ENCODE data around the gene TNFSF13. TPM values are rescaled to one million over a fixed set of nuclear protein-coding genes. Genes with fewer than 3 reads are reported as not detected.

Gene TNFSF13
- 0.37 and 0.63 TPM in 2 replicates for total RNA-seq (2014; rRNA removed; shearing (Covaris generic))
- 1.2 TPM in 2 replicates for polyA plus RNA-seq (2015; cell fraction: cytosol; rRNA removed)
- 0.45 and 0.66 TPM in 2 replicates for polyA plus RNA-seq (2015; cell fraction: nucleus; rRNA removed)

DNA sequence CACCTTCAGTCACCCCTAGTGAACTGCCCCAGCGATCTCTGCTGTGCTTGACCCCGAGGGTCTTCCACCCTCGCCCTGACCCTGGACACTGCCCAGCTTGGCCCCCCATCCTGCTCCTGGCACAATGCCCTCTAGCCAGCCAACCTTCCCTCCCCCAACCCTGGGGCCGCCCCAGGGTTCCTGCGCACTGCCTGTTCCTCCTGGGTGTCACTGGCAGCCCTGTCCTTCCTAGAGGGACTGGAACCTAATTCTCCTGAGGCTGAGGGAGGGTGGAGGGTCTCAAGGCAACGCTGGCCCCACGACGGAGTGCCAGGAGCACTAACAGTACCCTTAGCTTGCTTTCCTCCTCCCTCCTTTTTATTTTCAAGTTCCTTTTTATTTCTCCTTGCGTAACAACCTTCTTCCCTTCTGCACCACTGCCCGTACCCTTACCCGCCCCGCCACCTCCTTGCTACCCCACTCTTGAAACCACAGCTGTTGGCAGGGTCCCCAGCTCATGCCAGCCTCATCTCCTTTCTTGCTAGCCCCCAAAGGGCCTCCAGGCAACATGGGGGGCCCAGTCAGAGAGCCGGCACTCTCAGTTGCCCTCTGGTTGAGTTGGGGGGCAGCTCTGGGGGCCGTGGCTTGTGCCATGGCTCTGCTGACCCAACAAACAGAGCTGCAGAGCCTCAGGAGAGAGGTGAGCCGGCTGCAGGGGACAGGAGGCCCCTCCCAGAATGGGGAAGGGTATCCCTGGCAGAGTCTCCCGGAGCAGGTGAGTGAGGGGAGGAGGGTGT lies at the start of gene TNFSF13:
TSS of gene TNFSF13 (plus strand) at position 207 of the 776 bp plus-strand sequence. CDS start at position 497, 290 bp downstream.
- no peak for DNase-seq (ENCODE audit: low read depth)

GRCh38 chr17:7508846-7509245 lies 49.7 kb upstream of the TNFSF13 start:
- no peak for DNase-seq (ENCODE audit: low read depth)

DNA sequence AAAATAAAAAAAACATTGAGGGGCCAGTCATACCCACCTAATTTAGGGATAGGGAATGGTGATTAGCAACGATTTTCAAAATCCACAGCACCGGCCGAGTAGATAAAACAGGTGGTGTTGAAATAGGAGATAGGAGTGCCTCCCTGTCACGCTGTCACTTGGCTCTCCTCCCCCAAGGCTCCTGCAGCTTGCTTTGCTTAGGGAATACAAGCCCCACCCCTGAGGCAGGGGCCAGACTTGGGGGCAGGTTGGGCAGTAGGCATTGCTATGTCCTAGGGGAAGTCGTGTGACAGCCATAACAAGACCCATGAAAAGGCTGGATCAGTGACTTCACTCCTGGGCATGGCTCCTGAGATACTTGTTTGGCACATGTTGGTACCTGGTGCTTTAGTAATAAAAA lies 48.6 kb upstream of the TNFSF13 start:
- DNase-seq (ENCODE audit: low read depth), result no peak

DNA sequence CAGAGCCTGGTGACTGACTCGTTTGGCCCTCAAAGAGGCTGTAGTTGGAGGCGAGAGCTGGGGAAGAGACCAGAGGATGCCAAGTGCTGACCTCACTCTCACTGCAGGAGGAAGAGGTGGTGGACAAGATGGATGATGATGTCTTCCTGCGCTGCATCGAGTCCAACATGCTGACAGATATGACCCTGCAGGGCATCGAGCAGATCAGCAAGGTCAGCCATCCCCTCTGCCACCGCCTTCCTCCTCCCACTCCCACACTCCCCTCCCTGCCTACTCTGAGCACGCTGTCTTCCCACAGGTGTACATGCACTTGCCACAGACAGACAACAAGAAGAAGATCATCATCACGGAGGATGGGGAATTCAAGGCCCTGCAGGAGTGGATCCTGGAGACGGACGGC lies 47.4 kb upstream of the TNFSF13 start:
- DNase-seq (ENCODE audit: low read depth), result no peak

DNA sequence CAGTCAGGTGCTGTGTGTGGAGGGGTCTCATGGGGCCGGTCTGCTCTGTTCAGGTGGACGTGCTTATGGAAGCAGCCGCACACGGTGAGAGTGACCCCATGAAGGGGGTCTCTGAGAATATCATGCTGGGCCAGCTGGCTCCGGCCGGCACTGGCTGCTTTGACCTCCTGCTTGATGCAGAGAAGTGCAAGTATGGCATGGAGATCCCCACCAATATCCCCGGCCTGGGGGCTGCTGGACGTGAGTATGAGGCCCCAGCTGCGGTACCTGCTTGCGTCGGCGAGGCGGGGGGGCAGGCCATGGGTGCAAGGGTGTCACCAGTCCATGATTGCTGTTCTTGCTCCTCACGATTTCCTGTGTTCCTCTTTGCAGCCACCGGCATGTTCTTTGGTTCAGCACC lies 46.4 kb upstream of the TNFSF13 start:
- DNase-seq (ENCODE audit: low read depth), result no peak

DNA sequence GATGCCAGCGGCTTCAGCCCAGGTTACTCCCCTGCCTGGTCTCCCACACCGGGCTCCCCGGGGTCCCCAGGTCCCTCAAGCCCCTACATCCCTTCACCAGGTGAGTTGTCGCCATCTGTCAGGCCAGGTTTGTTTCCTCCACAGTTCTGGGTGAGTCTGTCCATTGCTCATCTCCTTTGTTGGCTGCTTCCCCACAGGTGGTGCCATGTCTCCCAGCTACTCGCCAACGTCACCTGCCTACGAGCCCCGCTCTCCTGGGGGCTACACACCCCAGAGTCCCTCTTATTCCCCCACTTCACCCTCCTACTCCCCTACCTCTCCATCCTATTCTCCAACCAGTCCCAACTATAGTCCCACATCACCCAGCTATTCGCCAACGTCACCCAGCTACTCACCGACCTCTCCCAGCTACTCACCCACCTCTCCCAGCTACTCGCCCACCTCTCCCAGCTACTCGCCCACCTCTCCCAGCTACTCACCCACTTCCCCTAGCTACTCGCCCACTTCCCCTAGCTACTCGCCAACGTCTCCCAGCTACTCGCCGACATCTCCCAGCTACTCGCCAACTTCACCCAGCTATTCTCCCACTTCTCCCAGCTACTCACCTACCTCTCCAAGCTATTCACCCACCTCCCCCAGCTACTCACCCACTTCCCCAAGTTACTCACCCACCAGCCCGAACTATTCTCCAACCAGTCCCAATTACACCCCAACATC lies 45.6 kb upstream of the TNFSF13 start:
- no peak for DNase-seq (ENCODE audit: low read depth)

- no peak for DNase-seq (ENCODE audit: low read depth)
These were observed 44.6 kb upstream of the TNFSF13 start for GRCh38 chr17:7513850-7514419.

- DNase-seq (ENCODE audit: low read depth), result no peak
These were observed 42.5 kb upstream of the TNFSF13 start for GRCh38 chr17:7515911-7516610.

DNA sequence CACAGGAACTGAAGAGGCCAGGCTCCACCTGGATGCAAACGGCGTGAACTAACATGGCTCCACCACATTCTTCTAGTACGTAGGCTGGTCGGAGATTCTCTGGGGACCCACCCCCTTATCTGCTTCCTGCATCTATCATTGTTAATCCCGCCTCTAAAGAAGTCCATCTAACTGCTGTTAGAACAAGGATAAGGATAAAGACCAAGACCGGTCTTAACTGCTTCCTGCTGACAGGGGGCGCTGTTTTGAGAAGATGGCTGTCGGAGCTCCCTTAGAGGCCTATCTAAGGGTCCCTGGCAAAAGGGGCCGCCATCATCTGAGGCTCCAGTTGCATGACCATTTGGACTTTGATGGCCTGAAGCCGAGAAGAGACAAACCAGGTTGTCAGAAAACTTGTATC lies 35.5 kb upstream of the TNFSF13 start:
- no peak for DNase-seq (ENCODE audit: low read depth)

- no peak for DNase-seq (ENCODE audit: low read depth)
These were observed 29.7 kb upstream of the TNFSF13 start for GRCh38 chr17:7528842-7529241.

DNA sequence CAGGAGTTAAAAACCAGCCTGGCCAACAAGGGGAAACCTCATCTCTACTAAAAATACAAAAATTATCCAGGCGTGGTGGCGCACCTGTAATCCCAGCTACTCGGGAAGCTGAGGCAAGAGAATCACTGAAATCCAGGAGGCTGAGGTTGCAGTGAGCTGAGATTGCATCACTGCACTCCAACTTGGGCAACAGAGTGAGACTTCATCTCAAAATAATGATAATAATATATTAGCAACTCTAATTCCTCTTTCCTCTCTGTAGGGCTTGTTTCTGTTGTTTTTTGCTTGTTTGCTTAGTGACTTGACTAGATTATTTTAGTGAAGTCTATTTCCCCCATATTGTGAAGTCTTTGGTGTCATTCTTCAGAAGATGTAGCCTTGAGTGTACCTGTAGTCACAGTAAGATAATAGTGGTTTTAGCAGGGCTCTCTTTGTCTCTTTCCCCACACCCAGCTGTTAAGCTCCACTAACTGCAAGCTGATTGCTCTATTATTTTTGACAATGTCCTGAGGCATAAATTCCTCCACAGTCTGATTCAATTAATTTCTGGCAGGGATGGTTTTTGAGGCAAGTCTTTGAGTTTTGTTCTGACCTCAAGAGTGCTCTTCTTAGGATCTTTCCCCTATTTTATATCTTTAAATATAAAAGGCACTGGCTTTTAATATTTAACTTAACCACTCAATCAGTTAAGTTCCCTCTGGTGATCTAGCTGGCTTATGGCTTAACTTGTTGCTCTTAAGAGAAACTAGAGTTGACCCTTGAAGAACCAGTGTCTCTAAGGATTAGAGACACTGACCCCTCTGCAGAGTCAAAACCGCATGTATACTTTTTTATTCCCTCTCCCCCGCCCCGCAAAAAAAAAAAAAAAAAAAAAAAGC lies 28.3 kb upstream of the TNFSF13 start:
- no peak for DNase-seq (ENCODE audit: low read depth)

DNA sequence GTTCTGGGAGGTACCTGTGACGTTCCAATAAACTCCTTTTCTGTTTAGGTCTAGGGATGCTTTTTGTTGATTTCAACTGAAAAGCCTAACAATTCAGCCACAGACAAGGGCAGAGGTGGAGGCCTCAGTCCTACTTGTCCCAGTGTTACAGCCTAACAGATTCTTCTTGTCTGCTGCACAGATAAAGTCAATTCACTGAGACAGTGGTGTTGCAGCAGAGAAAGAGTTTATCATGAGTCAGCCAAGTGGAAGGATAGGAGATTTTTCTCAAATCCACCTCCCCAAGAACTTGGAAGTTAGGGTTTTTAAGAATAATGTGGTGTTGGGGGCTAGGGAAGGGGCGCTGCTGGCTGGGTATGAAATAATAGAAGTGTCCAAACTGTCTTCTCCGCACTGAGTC lies 20.5 kb upstream of the TNFSF13 start:
- DNase-seq (ENCODE audit: low read depth), result no peak

DNA sequence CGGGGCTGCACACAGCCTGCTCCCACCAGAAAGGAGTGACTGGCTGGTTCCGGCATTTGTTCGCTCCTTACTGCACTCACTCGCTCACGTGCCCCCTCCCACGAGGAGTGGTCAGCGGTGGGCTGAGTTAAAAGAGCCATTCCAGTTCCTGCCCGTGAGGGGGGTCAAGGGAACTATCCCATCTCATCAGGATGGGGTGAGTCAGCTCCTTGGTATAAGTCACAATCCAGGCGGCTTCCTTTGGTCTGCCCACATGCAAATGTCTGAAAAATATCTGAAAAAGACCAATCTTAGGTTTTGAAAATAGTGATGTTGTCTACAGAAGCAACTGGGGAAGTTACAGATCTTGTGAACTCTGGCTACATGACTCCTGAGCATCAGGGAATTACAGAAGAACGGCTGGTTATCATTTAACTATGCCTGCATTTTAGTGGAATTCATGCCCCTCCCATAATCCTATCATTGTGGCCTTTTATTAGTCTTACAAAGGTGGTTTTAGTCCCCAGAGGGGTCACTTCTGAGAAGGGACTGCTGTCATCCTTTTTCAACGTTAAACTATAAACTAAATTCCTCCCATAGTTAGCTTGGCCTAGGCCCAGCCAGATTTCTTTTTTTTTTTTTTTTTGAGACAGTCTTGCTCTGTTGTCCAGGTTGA lies 19.5 kb upstream of the TNFSF13 start:
- DNase-seq (ENCODE audit: low read depth), result peak; percentile 64

DNA sequence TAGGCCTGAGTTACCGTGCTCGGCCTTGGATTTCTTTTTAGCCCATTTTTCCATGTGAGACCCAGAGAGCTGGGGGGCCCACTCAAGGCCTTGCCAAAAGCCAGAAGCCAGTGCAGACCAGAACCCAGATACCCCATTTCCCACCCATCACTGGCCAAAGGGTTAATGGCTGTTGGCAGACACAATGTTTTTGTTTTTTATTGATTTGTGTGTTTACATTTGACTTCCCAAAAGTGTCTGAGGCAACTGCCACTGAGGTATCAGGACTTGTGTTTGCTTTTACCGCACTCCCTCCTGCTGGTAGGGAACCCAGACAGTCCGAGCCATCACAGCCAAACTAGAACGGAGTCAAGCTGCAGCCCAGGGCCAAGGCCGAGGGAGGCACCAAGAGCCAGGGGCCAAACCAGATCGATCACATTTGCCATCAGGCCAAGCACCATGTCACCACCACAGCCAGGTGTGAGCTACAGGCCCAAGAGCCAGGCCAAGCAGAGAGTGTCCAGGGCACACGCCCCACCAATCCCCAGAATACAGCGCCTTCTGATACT lies 17.4 kb upstream of the TNFSF13 start:
- DNase-seq (ENCODE audit: low read depth), result no peak

DNA sequence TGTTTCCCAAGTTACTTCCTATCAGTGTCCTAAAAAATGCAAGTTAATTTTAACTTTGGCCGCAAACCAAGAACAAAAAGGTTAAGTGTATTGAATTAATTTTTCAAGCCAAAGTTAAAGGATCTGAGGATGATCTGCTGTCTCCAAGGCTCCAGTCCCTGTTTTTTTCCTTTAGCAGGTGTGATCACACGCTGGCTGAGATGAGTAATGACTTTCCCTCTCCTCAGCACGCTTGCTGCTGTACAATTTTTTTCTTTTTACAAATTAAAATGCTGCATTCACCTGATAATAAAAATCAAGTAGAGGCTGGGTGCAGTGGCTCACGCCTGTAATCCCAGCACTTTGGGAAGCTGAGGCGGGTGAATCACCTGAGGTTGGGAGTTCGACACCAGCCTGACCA lies 13.6 kb upstream of the TNFSF13 start:
- no peak for DNase-seq (ENCODE audit: low read depth)

DNA sequence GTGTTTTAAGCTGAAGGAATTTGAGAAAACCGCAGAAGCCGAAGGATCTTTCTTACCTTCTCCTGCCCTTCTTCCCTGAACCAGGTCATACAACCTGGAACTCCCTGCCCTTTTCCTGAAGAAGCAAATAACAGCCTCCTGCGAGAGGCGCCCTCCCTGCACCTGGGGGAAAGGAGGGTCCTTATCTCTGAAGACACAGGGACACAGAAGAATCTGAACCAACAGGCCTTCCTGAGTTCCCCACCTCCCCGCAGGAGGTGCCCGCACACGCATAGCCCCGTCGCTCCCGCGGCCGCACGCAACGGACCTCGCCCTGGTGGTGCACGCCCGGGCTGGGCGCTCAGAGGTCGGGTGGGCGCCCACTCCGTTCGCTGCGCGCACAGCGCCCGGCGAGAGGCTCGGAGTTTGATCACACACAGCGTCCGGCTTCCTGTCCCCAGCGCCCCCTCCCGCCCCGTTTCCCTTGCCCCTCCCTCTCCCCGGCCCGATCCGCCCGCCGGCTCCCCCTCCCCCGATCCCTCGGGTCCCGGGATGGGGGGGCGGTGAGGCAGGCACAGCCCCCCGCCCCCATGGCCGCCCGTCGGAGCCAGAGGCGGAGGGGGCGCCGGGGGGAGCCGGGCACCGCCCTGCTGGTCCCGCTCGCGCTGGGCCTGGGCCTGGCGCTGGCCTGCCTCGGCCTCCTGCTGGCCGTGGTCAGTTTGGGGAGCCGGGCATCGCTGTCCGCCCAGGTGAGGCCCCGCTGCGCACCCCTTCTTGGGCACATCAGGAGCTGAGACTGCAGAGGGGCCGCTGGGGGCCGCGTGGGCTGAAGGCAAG lies 9.8 kb upstream of the TNFSF13 start, which contains the start of gene TNFSF12:
TSS of gene TNFSF12 (plus strand) at position 474 of the 816 bp plus-strand sequence. CDS start at position 570, 96 bp downstream.
- DNase-seq (ENCODE audit: low read depth), result no peak

DNA sequence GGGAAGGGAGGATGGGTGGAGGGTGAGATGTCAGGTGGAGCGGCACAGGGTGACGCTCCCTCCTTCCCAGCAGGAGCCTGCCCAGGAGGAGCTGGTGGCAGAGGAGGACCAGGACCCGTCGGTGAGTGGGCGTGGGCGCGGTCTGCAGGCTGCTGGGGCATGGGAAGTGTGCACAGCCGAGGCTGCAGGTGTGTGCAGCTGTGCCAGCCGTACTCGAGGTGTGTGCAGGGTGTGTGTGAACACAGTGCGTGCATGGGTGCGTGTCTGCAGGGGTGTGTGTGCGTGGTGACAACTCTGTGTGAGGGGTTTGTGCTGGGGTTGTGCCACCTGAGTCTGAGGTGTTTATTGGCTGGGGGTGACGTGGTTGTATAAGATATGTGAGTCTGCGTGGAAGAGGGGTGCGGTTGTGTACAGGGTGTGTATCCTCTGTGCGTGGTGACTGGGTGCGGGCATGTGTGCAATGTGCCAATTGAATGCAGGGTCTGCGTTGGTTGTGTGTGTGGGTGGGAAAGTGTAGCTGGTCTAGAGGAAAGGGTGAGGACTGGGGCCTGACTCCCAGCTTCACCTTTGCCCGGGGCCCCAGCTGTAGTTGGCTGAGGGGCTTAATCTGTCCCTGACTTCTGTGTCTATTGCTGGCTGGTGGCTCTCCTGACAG lies 9.0 kb upstream of the TNFSF13 start:
- DNase-seq (ENCODE audit: low read depth), result no peak

DNA sequence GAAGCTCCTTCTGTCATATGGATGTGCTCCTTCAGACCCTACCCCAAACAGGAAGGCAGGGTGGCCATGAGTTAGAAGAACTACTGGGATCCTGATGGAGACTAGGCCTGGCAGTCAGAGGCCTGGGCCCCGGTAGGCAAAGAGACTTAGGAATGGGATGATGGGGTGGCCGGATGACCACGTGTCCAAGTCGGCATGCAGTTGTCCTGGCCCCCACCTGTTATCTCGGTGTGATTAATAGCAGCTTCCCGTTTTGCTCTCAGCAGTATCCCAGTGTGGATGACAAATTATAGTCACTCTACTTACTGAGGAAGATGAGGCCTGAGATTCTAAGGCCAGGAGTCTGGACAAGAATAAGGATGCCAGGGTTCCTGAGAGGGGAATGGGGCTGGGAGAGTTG lies 8.2 kb upstream of the TNFSF13 start:
- no peak for DNase-seq (ENCODE audit: low read depth)
